Liver (tissue), 9 donors: ENCODE measurements around the gene TSPAN7. TPM values are rescaled to one million over a fixed set of nuclear protein-coding genes. Genes with fewer than 3 reads are reported as not detected.

Experiments
- DNase-seq: peaks from one replicate; pipeline ENCODE4 v3.0.0-alpha.2; 2017; ENCODE audit warnings: low spot score
- H3K27ac ChIP-seq, 2 donors: one replicate each; pipeline ENCODE4 v1.7.0; 2013; ENCODE audit warnings: inconsistent platforms in 2 of 2, low read length in 2 of 2, control low read depth in 1 of 2, low read depth in 1 of 2, mild to moderate bottlenecking in 1 of 2
- H3K27me3 ChIP-seq, 4 donors: one replicate each; pipeline versions ENCODE4 v1.6.1 to v1.7.0; 2013; ENCODE audit warnings: low read length in 3 of 4, inconsistent platforms in 1 of 4, mild to moderate bottlenecking in 1 of 4, moderate library complexity in 1 of 4; ENCODE audit not compliant: control insufficient read depth in 4 of 4, insufficient read depth in 4 of 4
- H3K36me3 ChIP-seq, 4 donors: one replicate each; pipeline versions ENCODE4 v1.6.1 to v1.7.0; 2013; ENCODE audit warnings: low read length in 3 of 4, mild to moderate bottlenecking in 3 of 4, low read depth in 1 of 4, moderate library complexity in 1 of 4; ENCODE audit not compliant: control insufficient read depth in 4 of 4, insufficient read depth in 3 of 4
- H3K4me1 ChIP-seq, 4 donors: one replicate each; pipeline versions ENCODE4 v1.6.1 to v1.7.0; 2013; ENCODE audit warnings: low read length in 3 of 4, mild to moderate bottlenecking in 3 of 4, moderate library complexity in 1 of 4; ENCODE audit not compliant: control insufficient read depth in 4 of 4, insufficient read depth in 4 of 4
- H3K4me3 ChIP-seq, 3 donors: one replicate each; pipeline versions ENCODE4 v1.6.1 to v1.7.0; 2013; ENCODE audit warnings: low read length in 3 of 3, control low read depth in 1 of 3, low read depth in 1 of 3, mild to moderate bottlenecking in 1 of 3
- H3K9ac ChIP-seq, 2 donors: one replicate each; pipeline ENCODE4 v1.7.0; 2013; ENCODE audit warnings: low read length in 2 of 2, mild to moderate bottlenecking in 2 of 2, moderate library complexity in 2 of 2, control low read depth in 1 of 2, low read depth in 1 of 2
- H3K9me3 ChIP-seq, 4 donors: one replicate each; pipeline versions ENCODE4 v1.6.1 to v1.7.0; 2013; ENCODE audit warnings: low read length in 3 of 4; ENCODE audit not compliant: control insufficient read depth in 4 of 4
- EGR1 ChIP-seq, 2 donors: IDR thresholded peaks; 2 replicates each; pipeline ENCODE4 v1.6.1; 2016 to 2018; ENCODE audit warnings: antibody characterized with exemption in 2 of 2, low read depth in 2 of 2
- FOXA1 ChIP-seq: IDR thresholded peaks from 2 replicates; pipeline ENCODE4 v1.6.1; 2016; ENCODE audit warnings: antibody characterized with exemption
- FOXA2 ChIP-seq: IDR thresholded peaks from 2 replicates; pipeline ENCODE4 v1.6.1; 2016; ENCODE audit warnings: antibody characterized with exemption
- GABPA ChIP-seq, 2 donors: IDR thresholded peaks in 1 of 2; conservative IDR thresholded peaks in 1 of 2; 2 replicates each; pipeline ENCODE4 v1.6.1; 2016; ENCODE audit warnings: antibody characterized with exemption in 2 of 2, mild to moderate bottlenecking in 1 of 2, moderate library complexity in 1 of 2
- HNF4G ChIP-seq: IDR thresholded peaks from 2 replicates; pipeline ENCODE4 v1.6.1; 2016; ENCODE audit warnings: antibody characterized with exemption
- TAF1 ChIP-seq: conservative IDR thresholded peaks from 2 replicates; pipeline ENCODE4 v1.6.1; 2016; ENCODE audit warnings: antibody characterized with exemption, mild to moderate bottlenecking
- YY1 ChIP-seq: IDR thresholded peaks from 2 replicates; pipeline ENCODE4 v1.6.1; 2016; ENCODE audit warnings: antibody characterized with exemption, mild to moderate bottlenecking
- WGBS: extraction: QIAGEN DNeasy Blood & Tissue Kit; methylation state at CpG from one replicate; pipeline ENCODE4 v1.1.7; 2013; 5-methylcytosine and 5-hydroxymethylcytosine counted together
- polyA plus RNA-seq, 2 donors: library from polyadenylated mRNA; stranded (reverse) in 1 of 2; unstranded in 1 of 2; fragments of 200-250 nt in 1 of 2; fragments of >200 nt in 1 of 2; fragmentation: Nextera tagmentation in 1 of 2; extraction: Ambion mirVana in 1 of 2; gene quantifications; one replicate each; pipeline versions ENCODE4 v1.2.1 to v1.2.3, GENCODE V29; 2013 to 2015
- total RNA-seq, 2 donors: library from RNA; depleted of rRNA; stranded (reverse); fragments of >200 nt; gene quantifications; one replicate each; pipeline ENCODE4 v1.2.3, GENCODE V29; 2014
- TF ChIP-seq, protein P1 (sequence below): IDR thresholded peaks from 2 replicates; pipeline ENCODE4 v1.6.1; 2016; ENCODE audit warnings: antibody characterized with exemption, mild to moderate bottlenecking
- TF ChIP-seq, protein P2 (sequence below): IDR thresholded peaks from 2 replicates; pipeline ENCODE4 v1.6.1; 2016; ENCODE audit warnings: antibody characterized with exemption
- TF ChIP-seq, protein P3 (sequence below): fragments of 150-350 bp; IDR thresholded peaks from 2 replicates; pipeline ENCODE4 v1.5.1; 2017; ENCODE audit warnings: improper control_type of control experiment, low read depth, low read length; ENCODE audit not compliant: missing input control
- donor health status: healthy.
- donor health status: healthy.
- donor health status: healthy.
- donor health status: healthy.
- donor health status: healthy.

Gene TSPAN7
- total and polyA plus RNA-seq, 4 donors = 10.1 to 26.2 (median 17.6) TPM

DNA sequence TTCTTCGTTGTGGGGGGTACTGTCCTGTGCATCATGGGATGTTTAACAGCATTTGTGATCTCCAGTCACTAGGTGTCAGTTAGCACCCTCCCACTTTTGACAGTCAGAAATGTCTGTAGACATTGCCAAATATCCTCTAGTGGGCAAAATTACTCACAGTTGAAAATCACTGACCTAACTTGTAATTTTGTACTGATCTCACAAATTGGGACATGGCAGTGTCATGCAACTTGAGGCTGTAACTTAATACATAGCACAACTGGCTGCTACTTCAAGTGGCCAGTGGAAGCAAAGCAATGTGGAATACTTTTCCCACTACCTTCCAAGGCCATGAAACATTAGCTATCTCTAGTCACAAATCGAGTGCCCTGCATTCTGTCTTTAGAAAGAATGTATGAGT lies 23.2 kb upstream of the TSPAN7 start:
- no peak for DNase-seq
- H3K4me3 ChIP-seq = no peak overlapping the region
- H3K4me1 ChIP-seq = no peaks in the 10 kb centered on the region
- no peak overlapping the region for H3K9ac ChIP-seq
- no peaks in the 10 kb centered on the region for H3K36me3 ChIP-seq
- H3K27me3 ChIP-seq = no peaks in the 10 kb centered on the region
- 59% methylated on average over 2 of the region's 2 CpGs for WGBS
- TF ChIP-seq YY1 (no peak), GABPA (IDR thresholded peaks at IDR 0.05 in 1 of 2, conservative IDR thresholded peaks at IDR 0.05 in 1 of 2) (no peak), FOXA1 (no peak), HNF4G (no peak), EGR1 (IDR thresholded peaks at IDR 0.05; ENCODE audit: low read depth in 2 of 2) (no peak), FOXA2 (no peak), TAF1 (no peak)
- TF ChIP-seq, protein P1, sequence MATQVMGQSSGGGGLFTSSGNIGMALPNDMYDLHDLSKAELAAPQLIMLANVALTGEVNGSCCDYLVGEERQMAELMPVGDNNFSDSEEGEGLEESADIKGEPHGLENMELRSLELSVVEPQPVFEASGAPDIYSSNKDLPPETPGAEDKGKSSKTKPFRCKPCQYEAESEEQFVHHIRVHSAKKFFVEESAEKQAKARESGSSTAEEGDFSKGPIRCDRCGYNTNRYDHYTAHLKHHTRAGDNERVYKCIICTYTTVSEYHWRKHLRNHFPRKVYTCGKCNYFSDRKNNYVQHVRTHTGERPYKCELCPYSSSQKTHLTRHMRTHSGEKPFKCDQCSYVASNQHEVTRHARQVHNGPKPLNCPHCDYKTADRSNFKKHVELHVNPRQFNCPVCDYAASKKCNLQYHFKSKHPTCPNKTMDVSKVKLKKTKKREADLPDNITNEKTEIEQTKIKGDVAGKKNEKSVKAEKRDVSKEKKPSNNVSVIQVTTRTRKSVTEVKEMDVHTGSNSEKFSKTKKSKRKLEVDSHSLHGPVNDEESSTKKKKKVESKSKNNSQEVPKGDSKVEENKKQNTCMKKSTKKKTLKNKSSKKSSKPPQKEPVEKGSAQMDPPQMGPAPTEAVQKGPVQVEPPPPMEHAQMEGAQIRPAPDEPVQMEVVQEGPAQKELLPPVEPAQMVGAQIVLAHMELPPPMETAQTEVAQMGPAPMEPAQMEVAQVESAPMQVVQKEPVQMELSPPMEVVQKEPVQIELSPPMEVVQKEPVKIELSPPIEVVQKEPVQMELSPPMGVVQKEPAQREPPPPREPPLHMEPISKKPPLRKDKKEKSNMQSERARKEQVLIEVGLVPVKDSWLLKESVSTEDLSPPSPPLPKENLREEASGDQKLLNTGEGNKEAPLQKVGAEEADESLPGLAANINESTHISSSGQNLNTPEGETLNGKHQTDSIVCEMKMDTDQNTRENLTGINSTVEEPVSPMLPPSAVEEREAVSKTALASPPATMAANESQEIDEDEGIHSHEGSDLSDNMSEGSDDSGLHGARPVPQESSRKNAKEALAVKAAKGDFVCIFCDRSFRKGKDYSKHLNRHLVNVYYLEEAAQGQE = no peak
- TF ChIP-seq, protein P2, sequence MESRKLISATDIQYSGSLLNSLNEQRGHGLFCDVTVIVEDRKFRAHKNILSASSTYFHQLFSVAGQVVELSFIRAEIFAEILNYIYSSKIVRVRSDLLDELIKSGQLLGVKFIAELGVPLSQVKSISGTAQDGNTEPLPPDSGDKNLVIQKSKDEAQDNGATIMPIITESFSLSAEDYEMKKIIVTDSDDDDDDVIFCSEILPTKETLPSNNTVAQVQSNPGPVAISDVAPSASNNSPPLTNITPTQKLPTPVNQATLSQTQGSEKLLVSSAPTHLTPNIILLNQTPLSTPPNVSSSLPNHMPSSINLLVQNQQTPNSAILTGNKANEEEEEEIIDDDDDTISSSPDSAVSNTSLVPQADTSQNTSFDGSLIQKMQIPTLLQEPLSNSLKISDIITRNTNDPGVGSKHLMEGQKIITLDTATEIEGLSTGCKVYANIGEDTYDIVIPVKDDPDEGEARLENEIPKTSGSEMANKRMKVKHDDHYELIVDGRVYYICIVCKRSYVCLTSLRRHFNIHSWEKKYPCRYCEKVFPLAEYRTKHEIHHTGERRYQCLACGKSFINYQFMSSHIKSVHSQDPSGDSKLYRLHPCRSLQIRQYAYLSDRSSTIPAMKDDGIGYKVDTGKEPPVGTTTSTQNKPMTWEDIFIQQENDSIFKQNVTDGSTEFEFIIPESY = no peak
- TF ChIP-seq, protein P3, sequence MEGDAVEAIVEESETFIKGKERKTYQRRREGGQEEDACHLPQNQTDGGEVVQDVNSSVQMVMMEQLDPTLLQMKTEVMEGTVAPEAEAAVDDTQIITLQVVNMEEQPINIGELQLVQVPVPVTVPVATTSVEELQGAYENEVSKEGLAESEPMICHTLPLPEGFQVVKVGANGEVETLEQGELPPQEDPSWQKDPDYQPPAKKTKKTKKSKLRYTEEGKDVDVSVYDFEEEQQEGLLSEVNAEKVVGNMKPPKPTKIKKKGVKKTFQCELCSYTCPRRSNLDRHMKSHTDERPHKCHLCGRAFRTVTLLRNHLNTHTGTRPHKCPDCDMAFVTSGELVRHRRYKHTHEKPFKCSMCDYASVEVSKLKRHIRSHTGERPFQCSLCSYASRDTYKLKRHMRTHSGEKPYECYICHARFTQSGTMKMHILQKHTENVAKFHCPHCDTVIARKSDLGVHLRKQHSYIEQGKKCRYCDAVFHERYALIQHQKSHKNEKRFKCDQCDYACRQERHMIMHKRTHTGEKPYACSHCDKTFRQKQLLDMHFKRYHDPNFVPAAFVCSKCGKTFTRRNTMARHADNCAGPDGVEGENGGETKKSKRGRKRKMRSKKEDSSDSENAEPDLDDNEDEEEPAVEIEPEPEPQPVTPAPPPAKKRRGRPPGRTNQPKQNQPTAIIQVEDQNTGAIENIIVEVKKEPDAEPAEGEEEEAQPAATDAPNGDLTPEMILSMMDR = no peak
- no peaks in the 10 kb centered on the region for H3K9me3 ChIP-seq
- H3K27ac ChIP-seq = no peak overlapping the region

DNA sequence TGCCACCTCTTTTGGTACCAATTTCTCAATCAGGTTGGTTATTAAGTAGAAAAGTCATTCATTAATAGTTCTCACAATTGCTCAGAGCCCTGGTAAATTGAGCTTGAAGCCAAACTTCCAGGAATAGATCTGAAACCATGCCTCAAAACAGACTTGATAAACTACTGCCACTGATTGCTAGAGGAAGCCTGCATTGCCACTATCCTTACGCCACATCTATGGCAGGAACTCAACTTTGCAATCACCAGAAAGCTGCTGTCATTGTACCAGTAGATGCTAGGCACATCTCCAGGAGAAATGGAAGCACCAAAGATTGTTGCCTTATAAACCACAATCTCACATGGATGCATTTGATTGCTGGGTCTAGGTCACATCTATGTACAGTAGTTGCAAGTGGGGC lies 21.6 kb upstream of the TSPAN7 start:
- Histone ChIP-seq H3K4me3 (no peak overlapping the region), H3K36me3 (no peaks in the 10 kb centered on the region), H3K4me1 (no peaks in the 10 kb centered on the region), H3K27ac (no peak overlapping the region), H3K9me3 (no peaks in the 10 kb centered on the region), H3K9ac (no peak overlapping the region), H3K27me3 (no peaks in the 10 kb centered on the region)
- TF ChIP-seq EGR1 (IDR thresholded peaks at IDR 0.05; ENCODE audit: low read depth in 2 of 2) = no peak
- TF ChIP-seq GABPA (IDR thresholded peaks at IDR 0.05 in 1 of 2, conservative IDR thresholded peaks at IDR 0.05 in 1 of 2) = no peak
- TF ChIP-seq, protein P2 = no peak
- TF ChIP-seq FOXA1 = no peak
- WGBS = 94% methylated on average over 1 of the region's 1 CpG
- no peak for DNase-seq
